Tibial nerve (tissue), 3 donors: ENCODE data around the gene MSH3.

Experiments
- CTCF ChIP-seq, 5 experiments: fragments of 200-600 bp in 3 of 5; fragments of 450-650 bp in 2 of 5; sonication (generic) in 3 of 5; IDR thresholded peaks; one replicate each; pipeline ENCODE4 v1.5.1; 2016 to 2019; ENCODE audit warnings: antibody characterized with exemption in 5 of 5, mild to moderate bottlenecking in 3 of 5, moderate library complexity in 2 of 5
- POLR2A ChIP-seq, 2 donors: fragments of 450-650 bp; IDR thresholded peaks; one replicate each; pipeline ENCODE4 v1.6.1; 2017; ENCODE audit warnings: antibody characterized with exemption in 2 of 2, mild to moderate bottlenecking in 2 of 2, moderate library complexity in 2 of 2

DNA sequence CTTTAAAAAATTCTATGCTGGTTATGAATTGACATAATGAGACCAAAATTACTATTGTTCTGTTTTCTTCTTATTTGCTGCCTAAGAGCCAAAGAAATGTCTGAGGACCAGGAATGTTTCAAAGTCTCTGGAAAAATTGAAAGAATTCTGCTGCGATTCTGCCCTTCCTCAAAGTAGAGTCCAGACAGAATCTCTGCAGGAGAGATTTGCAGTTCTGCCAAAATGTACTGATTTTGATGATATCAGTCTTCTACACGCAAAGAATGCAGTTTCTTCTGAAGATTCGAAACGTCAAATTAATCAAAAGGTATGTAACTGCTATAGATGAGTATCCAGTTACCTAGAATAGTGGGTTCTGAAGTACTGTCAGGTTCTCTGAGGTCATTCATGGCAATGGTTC is 10.6 kb downstream of the MSH3 start:
- TF ChIP-seq POLR2A (IDR thresholded peaks at IDR 0.05) (no peak), CTCF (IDR thresholded peaks at IDR 0.05) (no peak)
